Gastroesophageal sphincter (tissue), 3 donors: ENCODE data around the gene ADAM22.

Experiments used
- EP300 ChIP-seq: sonication (generic); formaldehyde crosslinking; IDR thresholded peaks from one replicate; pipeline ENCODE4 v1.6.1; 2017; ENCODE audit warnings: antibody characterized with exemption, mild to moderate bottlenecking
- TF ChIP-seq, protein P1 (sequence below), 4 experiments: fragments of 200-600 bp in 2 of 4; fragments of 450-650 bp in 2 of 4; sonication (generic) in 1 of 4; IDR thresholded peaks; one replicate each; pipeline ENCODE4 v1.5.1; 2017 to 2019; ENCODE audit warnings: antibody characterized with exemption in 4 of 4, mild to moderate bottlenecking in 2 of 4, moderate library complexity in 2 of 4

GRCh38 chr7:88239852-88240251 lies 305.8 kb downstream of the ADAM22 start:
- TF ChIP-seq, protein P1, sequence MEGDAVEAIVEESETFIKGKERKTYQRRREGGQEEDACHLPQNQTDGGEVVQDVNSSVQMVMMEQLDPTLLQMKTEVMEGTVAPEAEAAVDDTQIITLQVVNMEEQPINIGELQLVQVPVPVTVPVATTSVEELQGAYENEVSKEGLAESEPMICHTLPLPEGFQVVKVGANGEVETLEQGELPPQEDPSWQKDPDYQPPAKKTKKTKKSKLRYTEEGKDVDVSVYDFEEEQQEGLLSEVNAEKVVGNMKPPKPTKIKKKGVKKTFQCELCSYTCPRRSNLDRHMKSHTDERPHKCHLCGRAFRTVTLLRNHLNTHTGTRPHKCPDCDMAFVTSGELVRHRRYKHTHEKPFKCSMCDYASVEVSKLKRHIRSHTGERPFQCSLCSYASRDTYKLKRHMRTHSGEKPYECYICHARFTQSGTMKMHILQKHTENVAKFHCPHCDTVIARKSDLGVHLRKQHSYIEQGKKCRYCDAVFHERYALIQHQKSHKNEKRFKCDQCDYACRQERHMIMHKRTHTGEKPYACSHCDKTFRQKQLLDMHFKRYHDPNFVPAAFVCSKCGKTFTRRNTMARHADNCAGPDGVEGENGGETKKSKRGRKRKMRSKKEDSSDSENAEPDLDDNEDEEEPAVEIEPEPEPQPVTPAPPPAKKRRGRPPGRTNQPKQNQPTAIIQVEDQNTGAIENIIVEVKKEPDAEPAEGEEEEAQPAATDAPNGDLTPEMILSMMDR (IDR thresholded peaks at IDR 0.05), result no peak
- TF ChIP-seq EP300, result no peak
